IMR-90 (cell line): ENCODE data around the gene SLC25A15. TPM values are rescaled to one million over a fixed set of nuclear protein-coding genes. Genes with fewer than 3 reads are reported as not detected.
A peak's percentile ranks its signal among the peaks of the same experiment; 100 is the strongest.

Experiments
- ATAC-seq: fragments of 200-7000 bp; cut with Tn5 transposase; 2 replicates; pipeline ENCODE4 v1.9.1; 2020; ENCODE audit warnings: low read depth, mild to moderate bottlenecking, moderate library complexity
- BruUV-seq: library from RNA; stranded (reverse); fragments of 400-500 nt; replicated peaks from 2 replicates; lab custom pipeline; 2021; lab: Mats Ljungman, UMichigan
- CTCF ChIA-PET: fragments of 300-600 bp; formaldehyde crosslinking; extraction: SDS; loops from one replicate; lab custom pipeline; 2021; ENCODE audit warnings: antibody characterized with exemption; lab: Yijun Ruan, JAX
- POLR2A ChIA-PET: fragments of 300-600 bp; sonication (Branson Sonifier 250); formaldehyde crosslinking; loops from one replicate; lab custom pipeline; 2022; ENCODE audit warnings: antibody characterized with exemption; ENCODE audit not compliant: unreplicated experiment; lab: Charles Lee
- DNase-seq: peaks from one replicate; pipeline ENCODE4 v3.0.0; 2013
- H2AFZ ChIP-seq: replicated peaks from 2 replicates; pipeline ENCODE3; 2013; ENCODE audit warnings: low read length, mild to moderate bottlenecking; ENCODE audit not compliant: poor library complexity
- H2AK5ac ChIP-seq: 2 replicates; pipeline ENCODE4 v1.6.1; 2013; ENCODE audit warnings: low read depth, low read length, inconsistent platforms
- H2AK9ac ChIP-seq: replicated peaks from 2 replicates; pipeline ENCODE3; 2013; ENCODE audit warnings: mild to moderate bottlenecking, low read depth, low read length, moderate library complexity; ENCODE audit not compliant: poor library complexity
- H2BK120ac ChIP-seq: 2 replicates; pipeline ENCODE4 v1.6.1; 2013; ENCODE audit warnings: low read depth, low read length, inconsistent platforms
- H2BK15ac ChIP-seq: 3 replicates; pipeline ENCODE4 v1.6.1; 2013; ENCODE audit warnings: low read depth, low read length, inconsistent platforms
- H2BK20ac ChIP-seq: 2 replicates; pipeline ENCODE4 v1.6.1; 2013; ENCODE audit warnings: low read depth, mild to moderate bottlenecking, inconsistent platforms, low read length, moderate library complexity
- H2BK5ac ChIP-seq: 2 replicates; pipeline ENCODE4 v1.6.1; 2013; ENCODE audit warnings: mild to moderate bottlenecking, low read depth, low read length, inconsistent platforms; ENCODE audit not compliant: poor library complexity, severe bottlenecking
- H3K14ac ChIP-seq: replicated peaks from 2 replicates; pipeline ENCODE4 v1.6.1; 2013; ENCODE audit warnings: low read depth, low read length, inconsistent platforms
- H3K18ac ChIP-seq: 2 replicates; pipeline ENCODE4 v1.6.1; 2013; ENCODE audit warnings: low read depth, low read length, control low read depth
- H3K23ac ChIP-seq: 2 replicates; pipeline ENCODE4 v1.6.1; 2013; ENCODE audit warnings: low read depth, low read length, inconsistent platforms
- H3K27ac ChIP-seq: 2 replicates; pipeline ENCODE4 v1.5.1; 2013; ENCODE audit warnings: mild to moderate bottlenecking, control low read depth, low read length; ENCODE audit not compliant: insufficient read depth
- H3K27me3 ChIP-seq: 2 replicates; pipeline ENCODE4 v1.6.1; 2013; ENCODE audit warnings: low read length; ENCODE audit not compliant: control insufficient read depth, insufficient read depth
- H3K36me3 ChIP-seq: 2 replicates; pipeline ENCODE4 v1.6.1; 2013; ENCODE audit warnings: low read length, mixed read lengths; ENCODE audit not compliant: control insufficient read depth, insufficient read depth
- H3K4ac ChIP-seq: 2 replicates; pipeline ENCODE4 v1.6.1; 2013; ENCODE audit warnings: low read depth, low read length, inconsistent platforms
- H3K4me1 ChIP-seq: 2 replicates; pipeline ENCODE4 v1.6.1; 2013; ENCODE audit warnings: low read length, mixed read lengths; ENCODE audit not compliant: control insufficient read depth, insufficient read depth
- H3K4me2 ChIP-seq: 2 replicates; pipeline ENCODE4 v1.6.1; 2013; ENCODE audit warnings: low read depth, mild to moderate bottlenecking, control low read depth, low read length, moderate library complexity
- H3K4me3 ChIP-seq: 2 replicates; pipeline ENCODE4 v1.5.1; 2013; ENCODE audit warnings: low read depth, mild to moderate bottlenecking, control low read depth, low read length, moderate library complexity; ENCODE audit not compliant: insufficient read depth
- H3K56ac ChIP-seq: 2 replicates; pipeline ENCODE4 v1.6.1; 2013; ENCODE audit warnings: low read length, inconsistent platforms; ENCODE audit not compliant: insufficient read depth; ENCODE audit errors: extremely low read depth
- H3K79me1 ChIP-seq, 2 experiments: 2 replicates each; pipeline ENCODE4 v1.6.1; 2013; ENCODE audit warnings: low read length in 2 of 2, inconsistent platforms in 1 of 2, low read depth in 1 of 2
- H3K9ac ChIP-seq: 2 replicates; pipeline ENCODE4 v1.6.1; 2013; ENCODE audit warnings: low read depth, low read length, control low read depth
- H3K9me1 ChIP-seq: 2 replicates; pipeline ENCODE4 v1.6.1; 2013; ENCODE audit warnings: low read length, inconsistent platforms; ENCODE audit not compliant: insufficient read depth
- H3K9me3 ChIP-seq: 2 replicates; pipeline ENCODE4 v1.6.1; 2013; ENCODE audit warnings: low read length; ENCODE audit not compliant: control insufficient read depth, insufficient read depth
- H4K20me1 ChIP-seq: 2 replicates; pipeline ENCODE4 v1.6.1; 2013; ENCODE audit warnings: low read length, inconsistent platforms; ENCODE audit not compliant: insufficient read depth
- H4K5ac ChIP-seq: 2 replicates; pipeline ENCODE4 v1.6.1; 2013; ENCODE audit warnings: mild to moderate bottlenecking, low read depth, low read length, control low read depth
- H4K8ac ChIP-seq, 2 experiments: 2 replicates each; pipeline ENCODE4 v1.6.1; 2013; ENCODE audit warnings: low read depth in 2 of 2, low read length in 2 of 2, control low read depth in 1 of 2, inconsistent platforms in 1 of 2
- H4K91ac ChIP-seq: 2 replicates; pipeline ENCODE4 v1.6.1; 2013; ENCODE audit warnings: low read depth, low read length, inconsistent platforms; ENCODE audit not compliant: insufficient read depth
- CEBPB ChIP-seq: IDR thresholded peaks from 2 replicates; pipeline ENCODE4 v1.6.1; 2012; ENCODE audit warnings: low read depth, low read length, improper control_type of control experiment
- FOS ChIP-seq: fragments of 150-350 bp; IDR thresholded peaks from 2 replicates; pipeline ENCODE4 v1.6.1; 2016; ENCODE audit warnings: low read depth, low read length
- MAZ ChIP-seq: IDR thresholded peaks from 2 replicates; pipeline ENCODE4 v1.6.1; 2012; ENCODE audit warnings: low read depth, mild to moderate bottlenecking, low read length, improper control_type of control experiment, moderate library complexity, borderline replicate concordance
- MXI1 ChIP-seq: IDR thresholded peaks from 2 replicates; pipeline ENCODE4 v1.6.1; 2012; ENCODE audit warnings: low read depth, mild to moderate bottlenecking, low read length, moderate library complexity, borderline replicate concordance
- POLR2A ChIP-seq: IDR thresholded peaks from 2 replicates; pipeline ENCODE4 v1.6.1; 2012; ENCODE audit warnings: mild to moderate bottlenecking, low read depth, low read length
- SMC3 ChIP-seq: fragments of 150-350 bp; IDR thresholded peaks from 2 replicates; pipeline ENCODE4 v1.6.1; 2016; ENCODE audit warnings: low read depth, mild to moderate bottlenecking, antibody characterized with exemption, low read length, moderate library complexity
- WGBS, 2 experiments: methylation state at CpG; one replicate each; pipeline versions ENCODE4 v1.1.5 to v1.1.7; 2013; ENCODE audit warnings: missing lambda C conversion rate in 2 of 2; ENCODE audit not compliant: insufficient read length in 1 of 2; ENCODE audit errors: extremely low coverage in 2 of 2; 5-methylcytosine and 5-hydroxymethylcytosine counted together
- dilution Hi-C: fragments of 300-500 bp; cut with HindIII; formaldehyde crosslinking; loops from one replicate; pipeline ENCODE4 v1.14.3; 2018; ENCODE audit warnings: low sequenced_read_pairs; ENCODE audit not compliant: unreplicated experiment
- in situ Hi-C: fragments of 300-500 bp; cut with MboI; formaldehyde crosslinking; loops from 3 replicates; pipeline ENCODE4 v1.14.3; 2019; ENCODE audit warnings: low sequenced_read_pairs, inconsistent platforms, mixed read lengths
- intact Hi-C: fragments of 100-400 bp; cut with micrococcal nuclease; formaldehyde crosslinking; loops from 2 replicates; pipeline ENCODE4 v1.10.0; 2022
- polyA plus RNA-seq, 3 experiments: library from polyadenylated mRNA; depleted of rRNA; stranded (reverse); fragments of >200 nt; gene quantifications; 2 replicates each; pipeline ENCODE4 v1.2.3, GENCODE V29; 2012; ENCODE audit warnings: low replicate concordance in 1 of 3
- total RNA-seq: library from RNA; depleted of rRNA; stranded (reverse); fragments of >200 nt; gene quantifications from 2 replicates; pipeline ENCODE4 v1.2.3, GENCODE V29; 2012

Gene SLC25A15
- total and polyA plus RNA-seq, 2 of the 4 experiments (the other 2 are of a cell fraction) = 5.4 to 13.3 TPM

- peak within 1 kb of the TSS; percentile 90 for H2BK5ac ChIP-seq
- peak within 1 kb of the TSS; percentile 72 for H3K18ac ChIP-seq
- H2AFZ ChIP-seq = peak within 1 kb of the TSS; percentile 100
- H2BK15ac ChIP-seq = peak within 1 kb of the TSS; percentile 75; the same call in 1 of the 3 replicates
- H2AK5ac ChIP-seq = peak within 1 kb of the TSS; percentile 75; the same call in 1 of the 2 replicates
- H2BK20ac ChIP-seq = peak within 1 kb of the TSS; percentile 57; the same call in 1 of the 2 replicates
- H3K23ac ChIP-seq = peak within 1 kb of the TSS; percentile 97
- intact Hi-C loops (loop anchor here (10.0 kb wide), 2 partner anchors 284 to 1086 kb away; no protein-coding TSS in a partner anchor), dilution Hi-C loops (no loop called here), in situ Hi-C loops (no loop called here)
- peak; percentile 100 for ATAC-seq
- peak within 1 kb of the TSS; percentile 97 for H3K14ac ChIP-seq
- H4K20me1 ChIP-seq = no peaks in the 10 kb centered on the region
- CTCF ChIA-PET = interaction anchor here (0.5 kb wide), 1 partner anchor 1739 kb away, joined by 3 read pairs; no protein-coding TSS in a partner anchor
- peak within 1 kb of the TSS; percentile 94 for H3K4me3 ChIP-seq
- POLR2A ChIA-PET = no interaction called here
- H3K9me1 ChIP-seq = no peaks in the 10 kb centered on the region; the same call in 1 of the 2 replicates
- H3K9ac ChIP-seq = peak within 1 kb of the TSS; percentile 96
- H3K9me3 ChIP-seq = no peaks in the 10 kb centered on the region
- H3K4me1 ChIP-seq = no peaks in the 10 kb centered on the region
- H4K5ac ChIP-seq = peak within 1 kb of the TSS; percentile 94
- H3K4me2 ChIP-seq = peak within 1 kb of the TSS; percentile 98
- H3K36me3 ChIP-seq = no peaks in the 10 kb centered on the region
- peak within 1 kb of the TSS; percentile 88 for H3K56ac ChIP-seq
- peak within 1 kb of the TSS; percentile 74 to 98 for H4K8ac ChIP-seq
- peak; percentile 3; the same call in 1 of the 2 replicates for TF ChIP-seq FOS
- peak; percentile 51; the same call in 1 of the 2 replicates for TF ChIP-seq POLR2A
- TF ChIP-seq MXI1 = peak; percentile 28; the same call in 1 of the 2 replicates
- no peak for TF ChIP-seq SMC3
- peak; percentile 34; the same call in 1 of the 2 replicates for TF ChIP-seq CEBPB
- peak; percentile 84; the same call in 1 of the 2 replicates for TF ChIP-seq MAZ
- H2AK9ac ChIP-seq = peak within 1 kb of the TSS; percentile 98
- DNase-seq = peak; percentile 91
- peak within 1 kb of the TSS; percentile 77 for H2BK120ac ChIP-seq
- H3K4ac ChIP-seq = peak within 1 kb of the TSS; percentile 95
- no peaks in the 10 kb centered on the region for H3K27me3 ChIP-seq
- no TSS peak for BruUV-seq
- H3K27ac ChIP-seq = peak within 1 kb of the TSS; percentile 88
- WGBS, 2 experiments = 0% methylated on average over 29 of the region's 52 CpGs; no CpG with 5 or more reads in 1 of the 2 experiments
- H3K79me1 ChIP-seq = peaks cover 9 to 22% of the 10 kb centered on the region in 2 experiments
- H4K91ac ChIP-seq = peak within 1 kb of the TSS; percentile 78
These were observed 18.3 kb upstream of the SLC25A15 start, which contains the start of gene MRPS31 for GRCh38 chr13:40770934-40771618. TSS of gene MRPS31 (minus strand) at chr13:40771190. CDS start at chr13:40771136, 54 bp downstream.
